Sigmoid colon (tissue), 7 donors: Measurements from ENCODE around the gene RAB13. TPM values are rescaled to one million over a fixed set of nuclear protein-coding genes. Genes with fewer than 3 reads are reported as not detected.

Experiments used
- DNase-seq: peaks from one replicate; pipeline ENCODE4 v3.0.0-alpha.2; 2019
- H3K27ac ChIP-seq, 4 donors: fragments of 200-600 bp; sonication (generic); one replicate each; pipeline ENCODE4 v1.5.1; 2016 to 2019; ENCODE audit warnings: mild to moderate bottlenecking in 1 of 4
- H3K27me3 ChIP-seq, 3 donors: fragments of 200-600 bp; sonication (generic); one replicate each; pipeline ENCODE4 v1.5.1; 2019; ENCODE audit warnings: mild to moderate bottlenecking in 1 of 3
- H3K36me3 ChIP-seq, 4 donors: fragments of 200-600 bp; sonication (generic); one replicate each; pipeline ENCODE4 v1.5.1; 2016 to 2019
- H3K4me1 ChIP-seq, 4 donors: fragments of 200-600 bp; sonication (generic); one replicate each; pipeline ENCODE4 v1.5.1; 2017 to 2019
- H3K4me3 ChIP-seq, 4 donors: fragments of 200-600 bp; sonication (generic); one replicate each; pipeline ENCODE4 v1.5.1; 2017 to 2019; ENCODE audit warnings: mild to moderate bottlenecking in 2 of 4, moderate library complexity in 1 of 4
- H3K9me3 ChIP-seq, 4 donors: fragments of 200-600 bp in 3 of 4; sonication (generic) in 3 of 4; one replicate each; pipeline versions ENCODE4 v1.5.1 to v1.6.1; 2013 to 2019
- EP300 ChIP-seq, 4 donors: sonication (generic); formaldehyde crosslinking; IDR thresholded peaks; one replicate each; pipeline ENCODE4 v1.6.1; 2017; ENCODE audit warnings: antibody characterized with exemption in 4 of 4
- POLR2A ChIP-seq, 2 donors: fragments of 450-650 bp; IDR thresholded peaks; one replicate each; pipeline ENCODE4 v1.6.1; 2016; ENCODE audit warnings: antibody characterized with exemption in 2 of 2, mild to moderate bottlenecking in 2 of 2, moderate library complexity in 2 of 2
- POLR2AphosphoS5 ChIP-seq, 4 donors: sonication (generic); formaldehyde crosslinking; IDR thresholded peaks; one replicate each; pipeline ENCODE4 v1.6.1; 2017; ENCODE audit warnings: antibody characterized with exemption in 4 of 4
- WGBS, 2 donors: extraction: QIAGEN DNeasy Blood & Tissue Kit; methylation state at CpG; one replicate each; pipeline ENCODE4 v1.1.7; 2013; 5-methylcytosine and 5-hydroxymethylcytosine counted together
- intact Hi-C: fragments of 100-400 bp; cut with DNase I; formaldehyde crosslinking; loops from one replicate; pipeline ENCODE4 v1.15.1; 2023
- polyA plus RNA-seq, 3 donors: library from polyadenylated mRNA; stranded (reverse); fragments of 200-250 nt; gene quantifications; one replicate each; pipeline ENCODE4 v1.2.3, GENCODE V29; 2013
- total RNA-seq, 4 donors: library from RNA; depleted of rRNA; stranded (reverse); fragments of >200 nt; gene quantifications; one replicate each; pipeline ENCODE4 v1.1.0, GENCODE V29; 2016
- TF ChIP-seq, protein P1 (sequence below), 4 experiments: fragments of 450-650 bp in 3 of 4; fragments of 200-600 bp in 1 of 4; IDR thresholded peaks; one replicate each; pipeline ENCODE4 v1.5.1; 2016 to 2019; ENCODE audit warnings: antibody characterized with exemption in 4 of 4, mild to moderate bottlenecking in 3 of 4, moderate library complexity in 2 of 4
- donor health status: healthy with polysubstance abuse.
- donor health status: Bipolar disorder and iron deficiency.
- donor health status: healthy.

Gene RAB13
- total and polyA plus RNA-seq, 7 donors, result 34.1 to 275 (median 72.8) TPM

DNA sequence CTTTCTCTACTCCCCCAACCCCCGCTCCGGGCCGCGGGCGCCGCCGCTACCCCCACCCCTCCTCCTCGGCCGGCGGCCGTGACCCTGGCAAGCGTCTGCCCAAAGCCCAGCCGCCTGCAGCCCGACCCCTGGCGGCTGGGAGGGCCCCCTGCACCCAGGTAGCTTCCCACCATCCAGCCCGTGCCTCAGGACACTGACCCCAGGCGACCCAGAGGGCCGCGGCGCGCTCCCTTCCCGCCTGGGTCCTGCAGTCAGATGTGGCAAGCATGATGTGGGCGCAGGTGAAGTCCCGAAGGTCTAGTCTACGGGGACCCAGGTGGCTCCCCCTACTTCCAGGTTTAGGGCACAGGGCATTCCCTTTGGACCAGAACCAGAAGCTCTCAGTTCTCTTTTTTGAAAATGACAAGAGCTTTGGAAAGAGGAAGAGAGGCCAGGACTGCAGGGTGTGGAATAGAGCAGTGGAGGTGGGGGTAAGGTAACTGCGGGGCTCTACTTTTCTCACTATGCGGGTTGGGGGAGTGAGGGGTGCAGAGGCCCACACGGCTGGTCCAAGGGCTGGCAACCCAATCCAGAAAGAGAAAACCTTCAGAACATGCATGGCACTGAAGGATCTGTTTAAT, 39.4 kb downstream of the RAB13 start, which contains the start of gene DENND4B:
DENND4B (minus strand) TSS at position 97 of the 620 bp plus-strand sequence. CDS start 2,344 bp downstream, outside the sequence.
- Histone ChIP-seq H3K27ac (peak within 1 kb of the TSS; percentile 98 to 100 (median 99)), H3K4me3 (peak within 1 kb of the TSS; percentile 67 to 98 (median 94)), H3K36me3 (peaks cover 15 to 66% (median 46%) of the 10 kb centered on the region in 4 donors), H3K4me1 (peaks cover 0 to 29% (median 19%) of the 10 kb centered on the region in 4 donors), H3K27me3 (no peaks in the 10 kb centered on the region), H3K9me3 (no peaks in the 10 kb centered on the region)
- WGBS, 2 donors, result 8 to 10% methylated on average over 28 of the region's 28 CpGs
- intact Hi-C loops, result loop anchor here (1.0 to 5.0 kb wide), 2 partner anchors 36 to 149 kb away; no protein-coding TSS in a partner anchor
- no peak for TF ChIP-seq EP300 (IDR thresholded peaks at IDR 0.05)
- TF ChIP-seq POLR2A (IDR thresholded peaks at IDR 0.05), result no peak
- TF ChIP-seq, protein P1, sequence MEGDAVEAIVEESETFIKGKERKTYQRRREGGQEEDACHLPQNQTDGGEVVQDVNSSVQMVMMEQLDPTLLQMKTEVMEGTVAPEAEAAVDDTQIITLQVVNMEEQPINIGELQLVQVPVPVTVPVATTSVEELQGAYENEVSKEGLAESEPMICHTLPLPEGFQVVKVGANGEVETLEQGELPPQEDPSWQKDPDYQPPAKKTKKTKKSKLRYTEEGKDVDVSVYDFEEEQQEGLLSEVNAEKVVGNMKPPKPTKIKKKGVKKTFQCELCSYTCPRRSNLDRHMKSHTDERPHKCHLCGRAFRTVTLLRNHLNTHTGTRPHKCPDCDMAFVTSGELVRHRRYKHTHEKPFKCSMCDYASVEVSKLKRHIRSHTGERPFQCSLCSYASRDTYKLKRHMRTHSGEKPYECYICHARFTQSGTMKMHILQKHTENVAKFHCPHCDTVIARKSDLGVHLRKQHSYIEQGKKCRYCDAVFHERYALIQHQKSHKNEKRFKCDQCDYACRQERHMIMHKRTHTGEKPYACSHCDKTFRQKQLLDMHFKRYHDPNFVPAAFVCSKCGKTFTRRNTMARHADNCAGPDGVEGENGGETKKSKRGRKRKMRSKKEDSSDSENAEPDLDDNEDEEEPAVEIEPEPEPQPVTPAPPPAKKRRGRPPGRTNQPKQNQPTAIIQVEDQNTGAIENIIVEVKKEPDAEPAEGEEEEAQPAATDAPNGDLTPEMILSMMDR (IDR thresholded peaks at IDR 0.05), result peak; percentile 77 to 99 (median 86)
- TF ChIP-seq POLR2AphosphoS5 (IDR thresholded peaks at IDR 0.05), result peak; percentile 8 to 73 (median 64)
- peak; percentile 93 for DNase-seq

DNA sequence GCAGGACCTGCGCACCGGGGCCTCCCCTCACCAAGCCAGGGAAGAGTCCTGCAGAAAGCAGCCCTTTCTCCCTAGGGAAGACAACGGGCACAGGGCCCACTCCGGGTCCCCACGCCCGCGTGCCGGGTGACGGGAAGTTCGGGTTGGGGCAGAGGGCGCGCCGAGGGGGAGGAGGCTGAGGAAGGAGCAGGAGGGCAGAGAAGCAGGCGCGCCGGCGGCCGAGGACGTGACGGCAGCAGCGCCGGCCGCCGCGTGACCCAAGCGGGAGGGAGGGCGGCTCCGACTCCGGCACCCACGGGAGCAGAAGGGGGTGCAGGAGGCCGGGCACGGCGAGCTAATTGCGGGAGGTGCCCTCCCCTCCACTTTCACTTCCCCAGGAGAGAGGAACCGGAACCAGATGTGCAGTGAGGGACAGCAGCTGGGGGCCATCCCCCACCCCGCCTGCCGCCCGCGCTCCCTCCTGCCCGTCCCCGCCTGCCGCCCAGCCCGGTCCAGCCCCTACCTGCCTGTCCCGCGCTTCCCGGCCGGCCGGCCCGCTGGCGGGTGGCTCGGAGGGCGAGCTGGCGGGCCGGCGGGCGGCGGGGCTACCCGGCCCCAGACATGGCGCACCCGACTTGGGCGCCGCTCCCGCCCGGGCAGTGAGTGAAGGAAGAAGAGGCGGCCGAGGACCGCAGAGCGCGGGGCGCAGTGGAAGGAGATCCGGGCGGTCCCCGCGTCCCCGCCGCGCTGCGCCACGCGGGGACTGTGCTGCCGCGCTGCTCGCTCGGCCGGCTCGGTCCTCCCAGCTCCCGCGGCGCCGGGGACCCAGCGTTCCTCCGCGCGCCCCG, 40.1 kb downstream of the RAB13 start:
- Histone ChIP-seq H3K4me3 (peak overlapping the region; percentile 67 to 98 (median 94)), H3K27ac (peak overlapping the region; percentile 98 to 100 (median 99)), H3K27me3 (no peaks in the 10 kb centered on the region), H3K9me3 (no peaks in the 10 kb centered on the region), H3K36me3 (peaks cover 9 to 66% (median 42%) of the 10 kb centered on the region in 4 donors), H3K4me1 (peaks cover 0 to 29% (median 19%) of the 10 kb centered on the region in 4 donors)
- DNase-seq, result peak; percentile 95
- WGBS, 2 donors, result 0% methylated on average over 95 of the region's 95 CpGs
- intact Hi-C loops, result loop anchor here (1.0 to 5.0 kb wide), 4 partner anchors 23 to 149 kb away; no protein-coding TSS in a partner anchor
- TF ChIP-seq POLR2A (IDR thresholded peaks at IDR 0.05) (peak; percentile 18 to 34), EP300 (IDR thresholded peaks at IDR 0.05) (peak in 3 of 4 donors; percentile 49 to 68 (median 53)), POLR2AphosphoS5 (IDR thresholded peaks at IDR 0.05) (peak; percentile 70 to 85 (median 82))
- TF ChIP-seq, protein P1 (IDR thresholded peaks at IDR 0.05), result no peak

DNA sequence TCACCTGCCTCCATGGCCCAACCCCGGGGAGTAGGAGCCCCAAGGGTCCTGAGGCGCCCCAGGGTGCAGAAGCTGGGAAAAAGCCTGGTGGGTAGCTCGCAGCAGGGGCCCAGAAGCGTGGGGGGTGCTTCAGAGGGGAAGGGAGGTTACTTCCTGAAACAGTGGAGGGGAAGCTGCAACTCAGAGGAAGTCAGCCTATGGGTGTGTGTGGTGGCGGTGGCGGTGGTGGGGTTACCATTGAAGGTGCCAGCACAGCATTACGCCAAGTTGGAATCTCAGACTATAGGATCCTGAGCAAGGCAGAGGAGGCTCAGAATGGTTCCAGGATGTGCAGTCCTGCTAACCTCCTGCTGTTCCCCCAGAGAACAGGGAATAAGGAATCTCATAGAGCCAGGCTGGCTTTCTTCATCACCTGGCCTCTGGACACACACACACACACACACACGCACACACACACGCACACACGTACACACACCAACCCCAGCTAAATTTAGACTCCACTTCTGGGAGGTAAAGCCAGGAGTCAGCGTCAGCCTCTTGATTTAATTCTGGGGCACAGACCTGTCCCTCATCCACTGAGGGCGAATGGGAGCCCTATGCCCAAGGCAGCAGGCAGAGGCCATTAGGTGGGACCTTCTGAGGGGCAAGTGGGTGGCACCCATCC, 40.9 kb downstream of the RAB13 start:
- Histone ChIP-seq H3K36me3 (peaks cover 2 to 66% (median 41%) of the 10 kb centered on the region in 4 donors), H3K4me1 (peaks cover 0 to 29% (median 19%) of the 10 kb centered on the region in 4 donors), H3K4me3 (peak overlapping the region; percentile 67 to 98 (median 94)), H3K9me3 (no peaks in the 10 kb centered on the region), H3K27ac (peak overlapping the region; percentile 98 to 100 (median 99)), H3K27me3 (no peaks in the 10 kb centered on the region)
- DNase-seq, result peak; percentile 77
- intact Hi-C loops, result loop anchor here (1.0 to 5.0 kb wide), 3 partner anchors 22 to 122 kb away; no protein-coding TSS in a partner anchor
- 18 to 21% methylated on average over 12 of the region's 12 CpGs for WGBS, 2 donors
- TF ChIP-seq POLR2A (IDR thresholded peaks at IDR 0.05) (no peak), POLR2AphosphoS5 (IDR thresholded peaks at IDR 0.05) (peak in 1 of 4 donors; percentile 8)

DNA sequence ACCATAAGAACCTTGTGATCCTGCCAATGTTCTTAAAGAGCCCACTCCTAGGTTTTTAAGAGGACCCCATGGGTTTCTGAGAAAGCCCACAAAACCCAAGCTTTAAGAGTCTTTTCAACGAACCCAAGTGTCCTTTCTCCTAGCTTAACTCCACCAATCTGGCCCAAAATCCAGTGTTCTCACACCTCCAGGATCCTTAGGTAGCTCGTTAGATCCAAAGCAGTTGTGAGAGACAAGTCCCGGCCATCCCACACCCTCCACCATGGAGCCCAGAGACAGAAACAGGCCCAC, 41.4 kb downstream of the RAB13 start:
- Histone ChIP-seq H3K4me3 (peak overlapping the region in 3 of 4 donors; percentile 92 to 98 (median 95)), H3K27me3 (no peaks in the 10 kb centered on the region), H3K4me1 (peaks cover 0 to 29% (median 19%) of the 10 kb centered on the region in 4 donors), H3K36me3 (peaks cover 0 to 66% (median 38%) of the 10 kb centered on the region in 4 donors), H3K27ac (peak overlapping the region; percentile 98 to 100 (median 99)), H3K9me3 (no peaks in the 10 kb centered on the region)
- DNase-seq, result no peak
- WGBS, 2 donors, result 44 to 73% methylated on average over 3 of the region's 3 CpGs
- TF ChIP-seq EP300 (IDR thresholded peaks at IDR 0.05) (no peak), POLR2AphosphoS5 (IDR thresholded peaks at IDR 0.05) (no peak), POLR2A (IDR thresholded peaks at IDR 0.05) (no peak)
- TF ChIP-seq, protein P1 (IDR thresholded peaks at IDR 0.05), result no peak
- intact Hi-C loops, result loop anchor here (1.0 to 5.0 kb wide), 3 partner anchors 21 to 122 kb away; no protein-coding TSS in a partner anchor
